Loucy (cell line): ENCODE measurements around the gene ZNF853.

Experiments used
- H2AFZ ChIP-seq: fragments of 200-600 bp; sonication (generic); 2 replicates; pipeline ENCODE4 v1.6.0; 2016; ENCODE audit warnings: antibody characterized with exemption, mild to moderate bottlenecking, low read length, moderate library complexity
- H3F3A ChIP-seq: fragments of 200-600 bp; 2 replicates; pipeline ENCODE4 v1.6.0; 2016; ENCODE audit warnings: antibody characterized with exemption, low read depth, mild to moderate bottlenecking
- H3K27me3 ChIP-seq: fragments of 200-600 bp; sonication (generic); 2 replicates; pipeline ENCODE4 v1.6.1; 2014; ENCODE audit warnings: low read length, mild to moderate bottlenecking; ENCODE audit not compliant: insufficient read depth, poor library complexity, severe bottlenecking
- H3K36me3 ChIP-seq: fragments of 200-600 bp; sonication (generic); 2 replicates; pipeline ENCODE4 v1.6.1; 2016; ENCODE audit warnings: low read length; ENCODE audit not compliant: insufficient read depth
- H3K4me1 ChIP-seq: fragments of 200-600 bp; sonication (generic); 2 replicates; pipeline ENCODE4 v1.5.1; 2014; ENCODE audit warnings: low read length, mild to moderate bottlenecking; ENCODE audit not compliant: insufficient read depth, poor library complexity, severe bottlenecking
- H3K4me2 ChIP-seq: fragments of 200-600 bp; sonication (generic); 2 replicates; pipeline ENCODE4 v1.6.0; 2014; ENCODE audit warnings: antibody characterized with exemption, low read length, low read depth, mild to moderate bottlenecking; ENCODE audit not compliant: poor library complexity, severe bottlenecking
- H3K4me3 ChIP-seq: fragments of 200-600 bp; sonication (generic); 2 replicates; pipeline ENCODE4 v1.5.1; 2014; ENCODE audit warnings: low read length, mild to moderate bottlenecking, mixed read lengths; ENCODE audit not compliant: poor library complexity, severe bottlenecking
- H3K79me2 ChIP-seq: fragments of 200-600 bp; sonication (generic); 2 replicates; pipeline ENCODE4 v1.6.1; 2014; ENCODE audit warnings: low read length; ENCODE audit not compliant: insufficient read depth
- H3K9ac ChIP-seq: fragments of 200-600 bp; sonication (generic); 2 replicates; pipeline ENCODE4 v1.6.0; 2014; ENCODE audit warnings: mild to moderate bottlenecking, low read depth, low read length, moderate library complexity; ENCODE audit not compliant: poor library complexity, severe bottlenecking
- H3K9me2 ChIP-seq: fragments of 200-600 bp; sonication (generic); replicated peaks from 2 replicates; pipeline ENCODE4 v1.6.1; 2016; ENCODE audit warnings: low read depth, low read length, mixed read lengths
- H3K9me3 ChIP-seq: fragments of 200-600 bp; sonication (generic); 2 replicates; pipeline ENCODE4 v1.6.1; 2014; ENCODE audit warnings: mild to moderate bottlenecking, antibody characterized with exemption, low read length, low read depth; ENCODE audit not compliant: insufficient read depth
- H4K20me1 ChIP-seq: fragments of 200-600 bp; sonication (generic); 2 replicates; pipeline ENCODE4 v1.6.0; 2014; ENCODE audit warnings: antibody characterized with exemption, low read length, mild to moderate bottlenecking; ENCODE audit not compliant: insufficient read depth, poor library complexity, severe bottlenecking
- CTCF ChIP-seq: fragments of 200-600 bp; sonication (generic); conservative IDR thresholded peaks from 2 replicates; pipeline ENCODE4 v1.5.1; 2014; ENCODE audit warnings: mild to moderate bottlenecking, antibody characterized with exemption, low read length
- EZH2phosphoT487 ChIP-seq: fragments of 200-600 bp; IDR thresholded peaks from 2 replicates; pipeline ENCODE4 v1.6.1; 2018; ENCODE audit warnings: antibody characterized with exemption, mild to moderate bottlenecking, moderate library complexity, borderline replicate concordance

ZNF853 gene

GRCh38 chr7:6606866-6607583 is 8.4 kb upstream of the ZNF853 start:
- Histone ChIP-seq H3K4me2 (no peak overlapping the region), H3K4me1 (no peaks in the 10 kb centered on the region), H3K79me2 (no peaks in the 10 kb centered on the region), H4K20me1 (no peaks in the 10 kb centered on the region), H3K36me3 (peaks cover 18% of the 10 kb centered on the region; the same call in 1 of the 2 replicates), H3K4me3 (no peak overlapping the region), H2AFZ (no peak overlapping the region), H3K9ac (no peak overlapping the region), H3K9me2 (no peaks in the 10 kb centered on the region), H3K9me3 (no peaks in the 10 kb centered on the region), H3F3A (no peaks in the 10 kb centered on the region), H3K27me3 (no peaks in the 10 kb centered on the region)
- TF ChIP-seq EZH2phosphoT487 (no peak), CTCF (no peak)

GRCh38 chr7:6607651-6608051 is 7.8 kb upstream of the ZNF853 start:
- TF ChIP-seq CTCF (no peak), EZH2phosphoT487 (no peak)
- Histone ChIP-seq H3K36me3 (peaks cover 15% of the 10 kb centered on the region; the same call in 1 of the 2 replicates), H3K9ac (no peak overlapping the region), H3K4me3 (no peak overlapping the region), H3K79me2 (no peaks in the 10 kb centered on the region), H3F3A (no peaks in the 10 kb centered on the region), H3K4me2 (no peak overlapping the region), H4K20me1 (no peaks in the 10 kb centered on the region), H3K27me3 (no peaks in the 10 kb centered on the region), H3K9me3 (no peaks in the 10 kb centered on the region), H3K9me2 (no peaks in the 10 kb centered on the region), H3K4me1 (no peaks in the 10 kb centered on the region), H2AFZ (no peak overlapping the region)

- no peaks in the 10 kb centered on the region for H3K9me2 ChIP-seq
- H3F3A ChIP-seq: no peaks in the 10 kb centered on the region
- H3K4me3 ChIP-seq: no peak overlapping the region
- H3K9me3 ChIP-seq: no peaks in the 10 kb centered on the region
- TF ChIP-seq EZH2phosphoT487 (no peak), CTCF (no peak)
- no peaks in the 10 kb centered on the region for H3K79me2 ChIP-seq
- H3K9ac ChIP-seq: no peak overlapping the region
- no peak overlapping the region for H3K4me2 ChIP-seq
- H3K27me3 ChIP-seq: no peaks in the 10 kb centered on the region
- peaks cover 15% of the 10 kb centered on the region; the same call in 1 of the 2 replicates for H3K36me3 ChIP-seq
- H2AFZ ChIP-seq: no peak overlapping the region
- H3K4me1 ChIP-seq: no peaks in the 10 kb centered on the region
- H4K20me1 ChIP-seq: no peaks in the 10 kb centered on the region
Observed at GRCh38 chr7:6608081-6608480, 7.3 kb upstream of the ZNF853 start.
